Right ventricle myocardium superior (tissue), 1 donor: Measurements from ENCODE around the gene EXOC6B. TPM values are rescaled to one million over a fixed set of nuclear protein-coding genes. Genes with fewer than 3 reads are reported as not detected.

Source experiments
- total RNA-seq: library from RNA; stranded (reverse); fragmentation: NEBNext Ultra II Directional; extraction: Animal tissue kit (Norgen Biotek cat#: 25700); gene quantifications from one replicate; pipeline ENCODE4 v1.2.1, GENCODE V29; 2021
- donor health status: DM: no; HTN: yes; CAD: no; lungs with severe emphysema.

The EXOC6B gene
- total RNA-seq, 1 donor from 2014 or later: 96.9 TPM

Other genes starting within 250 kb of the EXOC6B start
- gene SPR, start 61.4 kb upstream of the EXOC6B start, total RNA-seq: 53.9 TPM
- gene EMX1, start 91.5 kb upstream of the EXOC6B start, total RNA-seq: not detected
- gene SFXN5, start 245.7 kb upstream of the EXOC6B start, total RNA-seq: 9.7 TPM